ENCODE measurements around the gene S100A1. TPM values are rescaled to one million over a fixed set of nuclear protein-coding genes. Genes with fewer than 3 reads are reported as not detected.
A peak's percentile ranks its signal among the peaks of the same experiment; 100 is the strongest.

S100A1 gene
- total and polyA plus RNA-seq, 2 experiments from 2014 or later, result 7.6 TPM; not detected in 1

DNA sequence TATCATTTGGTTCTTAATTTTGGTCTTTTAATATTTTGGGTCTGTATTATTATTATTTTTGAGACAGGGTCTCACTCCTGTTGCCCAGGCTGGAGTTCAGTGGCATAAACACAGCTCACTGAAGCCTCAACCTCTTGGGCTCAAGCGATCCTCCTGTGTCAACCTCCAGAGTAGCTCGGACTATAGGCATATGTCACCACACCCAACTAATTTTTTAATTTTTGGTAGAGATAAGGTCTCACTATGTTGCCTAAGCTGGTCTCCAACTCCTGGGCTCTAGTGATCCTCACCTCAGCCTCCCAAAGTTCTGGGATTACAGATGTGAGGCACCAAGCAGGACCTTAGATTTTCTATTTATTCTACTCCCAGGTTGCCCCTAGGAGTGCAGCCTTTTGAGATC lies 45.3 kb downstream of the S100A1 start:
- H3K27me3 ChIP-seq, result peaks cover 11% of the 10 kb centered on the region
- no peak overlapping the region for H3K27ac ChIP-seq
- DNase-seq (ENCODE audit: low read depth in 1 of 2, low spot score in 1 of 2), result no peak
- H3K9me3 ChIP-seq (ENCODE audit: low read depth), result no peaks in the 10 kb centered on the region
- TF ChIP-seq, protein P1, sequence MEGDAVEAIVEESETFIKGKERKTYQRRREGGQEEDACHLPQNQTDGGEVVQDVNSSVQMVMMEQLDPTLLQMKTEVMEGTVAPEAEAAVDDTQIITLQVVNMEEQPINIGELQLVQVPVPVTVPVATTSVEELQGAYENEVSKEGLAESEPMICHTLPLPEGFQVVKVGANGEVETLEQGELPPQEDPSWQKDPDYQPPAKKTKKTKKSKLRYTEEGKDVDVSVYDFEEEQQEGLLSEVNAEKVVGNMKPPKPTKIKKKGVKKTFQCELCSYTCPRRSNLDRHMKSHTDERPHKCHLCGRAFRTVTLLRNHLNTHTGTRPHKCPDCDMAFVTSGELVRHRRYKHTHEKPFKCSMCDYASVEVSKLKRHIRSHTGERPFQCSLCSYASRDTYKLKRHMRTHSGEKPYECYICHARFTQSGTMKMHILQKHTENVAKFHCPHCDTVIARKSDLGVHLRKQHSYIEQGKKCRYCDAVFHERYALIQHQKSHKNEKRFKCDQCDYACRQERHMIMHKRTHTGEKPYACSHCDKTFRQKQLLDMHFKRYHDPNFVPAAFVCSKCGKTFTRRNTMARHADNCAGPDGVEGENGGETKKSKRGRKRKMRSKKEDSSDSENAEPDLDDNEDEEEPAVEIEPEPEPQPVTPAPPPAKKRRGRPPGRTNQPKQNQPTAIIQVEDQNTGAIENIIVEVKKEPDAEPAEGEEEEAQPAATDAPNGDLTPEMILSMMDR (IDR thresholded peaks at IDR 0.05; ENCODE audit: low read depth, low read length), result no peak
- no peak overlapping the region for H3K4me3 ChIP-seq
- peaks cover 8% of the 10 kb centered on the region for H3K4me1 ChIP-seq (ENCODE audit: low read depth)
- peaks cover 8% of the 10 kb centered on the region for H3K36me3 ChIP-seq

DNA sequence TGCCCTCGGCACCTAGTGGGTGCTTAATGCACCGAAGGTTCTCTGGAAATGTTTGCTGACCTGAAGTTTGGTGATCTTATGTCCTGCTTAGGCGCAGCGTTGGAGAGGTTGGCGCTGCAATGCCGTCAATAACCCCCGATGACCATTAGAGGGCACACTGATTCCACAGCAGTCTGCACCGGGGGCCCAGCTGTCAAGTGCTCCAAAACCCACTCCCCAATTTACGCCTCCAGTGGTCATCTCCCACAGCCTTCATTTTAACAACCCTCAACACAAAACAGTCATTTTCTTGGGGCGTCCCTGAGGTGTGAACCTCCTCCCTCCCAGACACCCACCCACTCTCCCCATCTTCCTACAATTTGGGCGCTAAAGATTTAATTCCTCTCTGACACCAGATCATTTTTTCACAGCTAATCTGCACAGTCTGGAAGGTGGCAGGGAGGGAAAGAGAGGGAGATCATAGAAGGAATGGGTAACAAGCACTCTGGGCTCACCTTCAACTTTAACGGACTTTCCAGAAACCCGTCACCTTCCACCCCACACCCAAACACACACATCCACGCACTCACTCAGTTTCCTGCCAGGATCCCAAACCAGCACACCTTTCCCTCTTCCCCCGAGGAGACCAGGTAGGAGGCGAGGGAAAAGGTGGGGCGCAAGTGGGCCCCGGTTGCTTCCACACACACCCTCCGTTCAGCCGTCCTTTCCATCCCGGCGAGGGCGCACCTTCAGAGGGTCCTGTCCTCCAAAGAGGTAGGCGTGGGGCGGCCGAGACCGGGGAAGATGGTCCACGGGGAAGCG lies 49.7 kb downstream of the S100A1 start:
- no peak overlapping the region for H3K27ac ChIP-seq
- no peaks in the 10 kb centered on the region for H3K9me3 ChIP-seq (ENCODE audit: low read depth)
- H3K27me3 ChIP-seq, result peaks cover 43% of the 10 kb centered on the region
- peaks cover 2% of the 10 kb centered on the region for H3K4me1 ChIP-seq (ENCODE audit: low read depth)
- no peaks in the 10 kb centered on the region for H3K36me3 ChIP-seq
- TF ChIP-seq, protein P1 (IDR thresholded peaks at IDR 0.05; ENCODE audit: low read depth, low read length), result peak; percentile 95
- DNase-seq (ENCODE audit: low read depth in 1 of 2, low spot score in 1 of 2), result peak; percentile 67 to 69
- peak overlapping the region; percentile 26 for H3K4me3 ChIP-seq

DNA sequence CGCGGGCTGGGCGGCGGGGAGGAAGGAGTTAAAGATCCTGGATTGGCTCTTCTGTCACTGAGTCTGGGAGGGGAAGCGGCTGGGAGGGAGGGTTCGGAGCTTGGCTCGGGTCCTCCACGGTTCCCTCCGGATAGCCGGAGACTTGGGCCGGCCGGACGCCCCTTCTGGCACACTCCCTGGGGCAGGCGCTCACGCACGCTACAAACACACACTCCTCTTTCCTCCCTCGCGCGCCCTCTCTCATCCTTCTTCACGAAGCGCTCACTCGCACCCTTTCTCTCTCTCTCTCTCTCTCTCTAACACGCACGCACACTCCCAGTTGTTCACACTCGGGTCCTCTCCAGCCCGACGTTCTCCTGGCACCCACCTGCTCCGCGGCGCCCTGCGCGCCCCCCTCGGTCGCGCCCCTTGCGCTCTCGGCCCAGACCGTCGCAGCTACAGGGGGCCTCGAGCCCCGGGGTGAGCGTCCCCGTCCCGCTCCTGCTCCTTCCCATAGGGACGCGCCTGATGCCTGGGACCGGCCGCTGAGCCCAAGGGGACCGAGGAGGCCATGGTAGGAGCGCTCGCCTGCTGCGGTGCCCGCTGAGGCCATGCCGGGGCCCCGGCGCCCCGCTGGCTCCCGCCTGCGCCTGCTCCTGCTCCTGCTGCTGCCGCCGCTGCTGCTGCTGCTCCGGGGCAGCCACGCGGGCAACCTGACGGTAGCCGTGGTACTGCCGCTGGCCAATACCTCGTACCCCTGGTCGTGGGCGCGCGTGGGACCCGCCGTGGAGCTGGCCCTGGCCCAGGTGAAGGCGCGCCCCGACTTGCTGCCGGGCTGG lies 50.5 kb downstream of the S100A1 start, which contains the start of gene NPR1:
NPR1 (plus strand) TSS at position 170 of the 818 bp plus-strand sequence; CDS start at position 591, 421 bp downstream.
- Histone ChIP-seq H3K27ac (no peak within 1 kb of the TSS), H3K4me1 (ENCODE audit: low read depth) (peaks cover 2% of the 10 kb centered on the region), H3K4me3 (peak within 1 kb of the TSS; percentile 26), H3K36me3 (no peaks in the 10 kb centered on the region), H3K9me3 (ENCODE audit: low read depth) (no peaks in the 10 kb centered on the region), H3K27me3 (peaks cover 43% of the 10 kb centered on the region)
- TF ChIP-seq, protein P1 (IDR thresholded peaks at IDR 0.05; ENCODE audit: low read depth, low read length), result no peak
- peak; percentile 35 to 64 for DNase-seq (ENCODE audit: low read depth in 1 of 2, low spot score in 1 of 2)

DNA sequence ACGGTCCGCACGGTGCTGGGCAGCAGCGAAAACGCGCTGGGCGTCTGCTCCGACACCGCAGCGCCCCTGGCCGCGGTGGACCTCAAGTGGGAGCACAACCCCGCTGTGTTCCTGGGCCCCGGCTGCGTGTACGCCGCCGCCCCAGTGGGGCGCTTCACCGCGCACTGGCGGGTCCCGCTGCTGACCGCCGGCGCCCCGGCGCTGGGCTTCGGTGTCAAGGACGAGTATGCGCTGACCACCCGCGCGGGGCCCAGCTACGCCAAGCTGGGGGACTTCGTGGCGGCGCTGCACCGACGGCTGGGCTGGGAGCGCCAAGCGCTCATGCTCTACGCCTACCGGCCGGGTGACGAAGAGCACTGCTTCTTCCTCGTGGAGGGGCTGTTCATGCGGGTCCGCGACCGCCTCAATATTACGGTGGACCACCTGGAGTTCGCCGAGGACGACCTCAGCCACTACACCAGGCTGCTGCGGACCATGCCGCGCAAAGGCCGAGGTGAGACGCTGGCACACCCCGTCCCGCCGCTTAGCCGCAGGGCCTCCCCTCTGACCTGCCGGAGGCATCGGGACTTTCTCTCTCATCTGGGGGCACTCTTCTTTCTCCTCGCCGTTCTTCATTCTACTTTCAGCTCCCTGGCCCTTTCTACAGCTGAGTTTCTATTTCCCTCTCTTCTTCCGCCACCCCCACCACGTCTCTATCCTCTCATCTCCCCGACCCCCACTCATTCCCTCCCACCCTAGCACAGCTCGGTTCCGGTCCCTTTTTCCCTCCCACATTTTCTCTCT lies 51.3 kb downstream of the S100A1 start:
- H3K4me3 ChIP-seq, result peak overlapping the region; percentile 26
- H3K9me3 ChIP-seq (ENCODE audit: low read depth), result no peaks in the 10 kb centered on the region
- H3K27ac ChIP-seq, result no peak overlapping the region
- H3K27me3 ChIP-seq, result peaks cover 43% of the 10 kb centered on the region
- peak; percentile 33 to 55 for DNase-seq (ENCODE audit: low read depth in 1 of 2, low spot score in 1 of 2)
- H3K36me3 ChIP-seq, result no peaks in the 10 kb centered on the region
- H3K4me1 ChIP-seq (ENCODE audit: low read depth), result peaks cover 2% of the 10 kb centered on the region
- TF ChIP-seq, protein P1 (IDR thresholded peaks at IDR 0.05; ENCODE audit: low read depth, low read length), result peak; percentile 25

DNA sequence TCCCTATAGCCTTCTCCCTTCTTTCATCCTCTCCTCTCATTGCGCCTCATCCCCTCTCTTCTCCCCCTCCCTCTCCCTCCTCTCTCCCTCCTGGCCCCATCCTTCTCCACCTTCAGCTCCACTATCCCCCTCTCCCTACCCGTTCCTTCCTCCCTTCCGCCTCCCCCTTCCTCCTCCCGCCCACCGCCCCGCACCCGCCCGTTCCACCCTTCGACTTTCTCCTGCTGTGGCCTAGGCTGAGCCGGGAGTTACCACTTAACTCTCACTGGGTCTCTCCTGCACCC lies 51.8 kb downstream of the S100A1 start:
- no peak overlapping the region for H3K4me3 ChIP-seq

More for the DNA sequence above, 51.8 kb downstream of the S100A1 start:
- H3K27ac ChIP-seq, result no peak overlapping the region
- H3K9me3 ChIP-seq (ENCODE audit: low read depth), result no peaks in the 10 kb centered on the region
- DNase-seq (ENCODE audit: low read depth in 1 of 2, low spot score in 1 of 2), result no peak
- TF ChIP-seq, protein P1 (IDR thresholded peaks at IDR 0.05; ENCODE audit: low read depth, low read length), result no peak
- H3K27me3 ChIP-seq, result peaks cover 43% of the 10 kb centered on the region
- H3K36me3 ChIP-seq, result no peaks in the 10 kb centered on the region
- H3K4me1 ChIP-seq (ENCODE audit: low read depth), result peaks cover 2% of the 10 kb centered on the region

Data from cardiac muscle cell (in vitro differentiated cells and primary cell).